Mucosa of descending colon (tissue), 3 donors: ENCODE data around the gene ASTN2. TPM values are rescaled to one million over a fixed set of nuclear protein-coding genes. Genes with fewer than 3 reads are reported as not detected.

ENCODE experiments used
- ATAC-seq: fragments of 200-7000 bp; cut with Tn5 transposase; one replicate; pipeline ENCODE4 v1.9.1; 2020; ENCODE audit warnings: mild to moderate bottlenecking, moderate library complexity
- DNase-seq, 3 donors: peaks; one replicate each; pipeline ENCODE4 v3.0.0-alpha.2; 2020
- H3K36me3 ChIP-seq: fragments of 200-600 bp; one replicate; pipeline ENCODE4 v1.8.0; 2021; ENCODE audit warnings: low read depth, mild to moderate bottlenecking
- H3K4me1 ChIP-seq: fragments of 200-600 bp; one replicate; pipeline ENCODE4 v1.8.0; 2021; ENCODE audit warnings: low read depth, mild to moderate bottlenecking
- H3K4me3 ChIP-seq: fragments of 200-600 bp; one replicate; pipeline ENCODE4 v1.8.0; 2021; ENCODE audit warnings: mild to moderate bottlenecking
- H3K9me3 ChIP-seq: fragments of 200-600 bp; one replicate; pipeline ENCODE4 v1.8.0; 2021; ENCODE audit warnings: mild to moderate bottlenecking
- CTCF ChIP-seq: fragments of 200-600 bp; IDR thresholded peaks from one replicate; pipeline ENCODE4 v1.8.0; 2022; ENCODE audit warnings: antibody characterized with exemption, mild to moderate bottlenecking
- intact Hi-C, 2 donors: fragments of 100-400 bp; cut with DNase I in 1 of 2; cut with micrococcal nuclease in 1 of 2; formaldehyde crosslinking; loops; one replicate each; pipeline versions ENCODE4 v1.11.0 to v1.11.1; 2022; cut with DNase I, micrococcal nuclease
- total RNA-seq, 3 donors: library from RNA; stranded (reverse); fragmentation: NEBNext Ultra II Directional in 2 of 3; extraction: Animal tissue kit (Norgen Biotek cat#: 25700) in 2 of 3; gene quantifications; one replicate each; pipeline versions ENCODE4 v1.2.1 to v1.2.4, GENCODE V29; 2021 to 2023
- donor health status: DM: no; HTN: no; CAD: no; lungs with moderate emphysema.
- donor health status: DM: no; HTN: no; CAD: no.
- donor health status: DM: no; HTN: yes; CAD: no.

The ASTN2 gene
- total RNA-seq, 3 donors from 2014 or later = 3.5 to 6.1 (median 5.4) TPM

- intact Hi-C loops = no loop called here
- Histone ChIP-seq H3K36me3 (no peaks in the 10 kb centered on the region), H3K9me3 (no peaks in the 10 kb centered on the region), H3K4me3 (no peak overlapping the region), H3K4me1 (no peaks in the 10 kb centered on the region)
- DNase-seq (no peak), ATAC-seq (no peak)
- no peak for TF ChIP-seq CTCF
These were observed 370.6 kb downstream of the ASTN2 start for GRCh38 chr9:117044241-117044640.

- ATAC-seq (no peak), DNase-seq (no peak)
- Histone ChIP-seq H3K9me3 (no peaks in the 10 kb centered on the region), H3K4me1 (no peaks in the 10 kb centered on the region), H3K4me3 (no peak overlapping the region), H3K36me3 (no peaks in the 10 kb centered on the region)
- intact Hi-C loops = no loop called here
- TF ChIP-seq CTCF = no peak
These were observed 371.7 kb downstream of the ASTN2 start for GRCh38 chr9:117043159-117043558.

GRCh38 chr9:117035546-117035945, 379.3 kb downstream of the ASTN2 start:
- no peaks in the 10 kb centered on the region for H3K9me3 ChIP-seq
- H3K36me3 ChIP-seq = no peaks in the 10 kb centered on the region
- no peak overlapping the region for H3K4me3 ChIP-seq
- ATAC-seq (no peak), DNase-seq (no peak)
- TF ChIP-seq CTCF = no peak
- no peaks in the 10 kb centered on the region for H3K4me1 ChIP-seq
- intact Hi-C loops = no loop called here

GRCh38 chr9:117034866-117035265, 380.0 kb downstream of the ASTN2 start:
- intact Hi-C loops = no loop called here
- DNase-seq (peak in 1 of 3 donors; percentile 3), ATAC-seq (no peak)
- Histone ChIP-seq H3K4me3 (no peak overlapping the region), H3K4me1 (no peaks in the 10 kb centered on the region), H3K36me3 (no peaks in the 10 kb centered on the region), H3K9me3 (no peaks in the 10 kb centered on the region)
- no peak for TF ChIP-seq CTCF

- ATAC-seq (no peak), DNase-seq (no peak)
- Histone ChIP-seq H3K36me3 (no peaks in the 10 kb centered on the region), H3K4me1 (no peaks in the 10 kb centered on the region), H3K4me3 (no peak overlapping the region), H3K9me3 (no peaks in the 10 kb centered on the region)
- TF ChIP-seq CTCF = no peak
- intact Hi-C loops = no loop called here
These were observed 384.5 kb downstream of the ASTN2 start for GRCh38 chr9:117030254-117030768.

- no peaks in the 10 kb centered on the region for H3K4me1 ChIP-seq
- no peak for ATAC-seq
- no peak for TF ChIP-seq CTCF
- intact Hi-C loops = no loop called here
- H3K36me3 ChIP-seq = no peaks in the 10 kb centered on the region
- DNase-seq = no peak
- H3K4me3 ChIP-seq = no peak overlapping the region
- H3K9me3 ChIP-seq = no peaks in the 10 kb centered on the region
These were observed 385.5 kb downstream of the ASTN2 start for GRCh38 chr9:117029341-117029740.
